ENCODE results near the gene PPP1CA.

PPP1CA gene

GRCh38 chr11:67416416-67417335 is 15.0 kb upstream of the PPP1CA start:
- no peaks in the 10 kb centered on the region for H3K9me3 Mint-ChIP-seq
- DNase-seq (no peak), ATAC-seq (replicated peaks) (no peak)
- H3K4me3 Mint-ChIP-seq: peak overlapping the region; percentile 70 to 81
- peak overlapping the region; percentile 75 for H3K27ac Mint-ChIP-seq
- peaks cover 60 to 88% of the 10 kb centered on the region in 2 donors for H3K4me1 Mint-ChIP-seq
- H3K27me3 Mint-ChIP-seq: no peaks in the 10 kb centered on the region
- no peaks in the 10 kb centered on the region for H3K36me3 Mint-ChIP-seq

GRCh38 chr11:67415501-67416304 is 14.0 kb upstream of the PPP1CA start, which contains the start of gene CARNS1:
Gene CARNS1, plus strand, starts transcription at chr11:67415678. Its CDS starts 522 bp downstream, at chr11:67416200.
- Mint-ChIP-seq H3K27ac (peak within 1 kb of the TSS; percentile 75), H3K4me3 (peak within 1 kb of the TSS; percentile 79 to 82), H3K36me3 (no peaks in the 10 kb centered on the region), H3K9me3 (no peaks in the 10 kb centered on the region), H3K4me1 (peaks cover 67 to 91% of the 10 kb centered on the region in 2 donors), H3K27me3 (no peaks in the 10 kb centered on the region)
- ATAC-seq (replicated peaks) (no peak), DNase-seq (no peak)

DNA sequence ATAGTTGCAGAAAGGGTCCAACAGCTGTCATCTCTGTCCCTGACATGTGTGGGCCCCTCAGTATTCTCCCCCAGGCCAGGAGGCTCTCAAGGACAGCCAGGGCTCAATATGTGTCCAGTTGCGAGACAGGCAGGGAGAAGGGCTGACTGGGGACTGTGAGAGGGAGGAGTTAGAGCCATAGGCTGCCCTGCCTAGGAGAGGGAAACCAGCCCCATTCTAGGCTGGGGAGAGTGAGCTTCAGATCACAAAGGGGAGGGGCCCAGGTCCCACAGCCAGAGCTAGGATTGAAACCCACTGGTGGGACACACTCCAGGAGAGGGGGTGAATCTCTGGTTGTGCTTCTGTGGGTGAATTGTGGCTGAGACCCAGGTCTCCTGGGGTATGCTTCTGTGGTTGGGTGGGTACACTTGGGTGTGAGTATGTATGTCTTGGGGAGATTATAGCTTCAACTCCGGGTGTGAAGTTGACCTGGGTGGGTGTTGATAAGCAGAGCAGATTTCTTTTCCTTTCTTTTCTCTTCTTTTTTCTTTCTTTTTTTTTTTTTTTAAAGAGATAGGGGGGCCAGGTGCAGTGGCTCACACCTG is 11.7 kb upstream of the PPP1CA start:
- Mint-ChIP-seq H3K27ac (peak overlapping the region; percentile 39), H3K4me3 (no peak overlapping the region), H3K9me3 (no peaks in the 10 kb centered on the region), H3K27me3 (no peaks in the 10 kb centered on the region), H3K4me1 (peaks cover 72 to 91% of the 10 kb centered on the region in 2 donors), H3K36me3 (peaks cover 8 to 10% of the 10 kb centered on the region in 2 donors)
- DNase-seq (no peak), ATAC-seq (replicated peaks) (no peak)

GRCh38 chr11:67412495-67413179 is 11.0 kb upstream of the PPP1CA start:
- peak overlapping the region; percentile 25 to 37 for H3K4me3 Mint-ChIP-seq

GRCh38 chr11:67411785-67412152 is 10.1 kb upstream of the PPP1CA start:
- H3K4me3 Mint-ChIP-seq: peak overlapping the region in 1 of 2 donors; percentile 39
- ATAC-seq (replicated peaks) (peak; percentile 43 to 55), DNase-seq (no peak)
- peaks cover 74 to 91% of the 10 kb centered on the region in 2 donors for H3K4me1 Mint-ChIP-seq
- peak overlapping the region; percentile 81 for H3K27ac Mint-ChIP-seq
- no peaks in the 10 kb centered on the region for H3K9me3 Mint-ChIP-seq
- H3K36me3 Mint-ChIP-seq: peaks cover 10 to 24% of the 10 kb centered on the region in 2 donors
- no peaks in the 10 kb centered on the region for H3K27me3 Mint-ChIP-seq

More at GRCh38 chr11:67412495-67413179, 11.0 kb upstream of the PPP1CA start:
- Mint-ChIP-seq H3K4me1 (peaks cover 73 to 91% of the 10 kb centered on the region in 2 donors), H3K9me3 (no peaks in the 10 kb centered on the region), H3K36me3 (peaks cover 10 to 16% of the 10 kb centered on the region in 2 donors), H3K27me3 (no peaks in the 10 kb centered on the region), H3K27ac (peak overlapping the region; percentile 39)
- ATAC-seq (replicated peaks) (peak in 1 of 2 donors; percentile 3), DNase-seq (no peak)

DNA sequence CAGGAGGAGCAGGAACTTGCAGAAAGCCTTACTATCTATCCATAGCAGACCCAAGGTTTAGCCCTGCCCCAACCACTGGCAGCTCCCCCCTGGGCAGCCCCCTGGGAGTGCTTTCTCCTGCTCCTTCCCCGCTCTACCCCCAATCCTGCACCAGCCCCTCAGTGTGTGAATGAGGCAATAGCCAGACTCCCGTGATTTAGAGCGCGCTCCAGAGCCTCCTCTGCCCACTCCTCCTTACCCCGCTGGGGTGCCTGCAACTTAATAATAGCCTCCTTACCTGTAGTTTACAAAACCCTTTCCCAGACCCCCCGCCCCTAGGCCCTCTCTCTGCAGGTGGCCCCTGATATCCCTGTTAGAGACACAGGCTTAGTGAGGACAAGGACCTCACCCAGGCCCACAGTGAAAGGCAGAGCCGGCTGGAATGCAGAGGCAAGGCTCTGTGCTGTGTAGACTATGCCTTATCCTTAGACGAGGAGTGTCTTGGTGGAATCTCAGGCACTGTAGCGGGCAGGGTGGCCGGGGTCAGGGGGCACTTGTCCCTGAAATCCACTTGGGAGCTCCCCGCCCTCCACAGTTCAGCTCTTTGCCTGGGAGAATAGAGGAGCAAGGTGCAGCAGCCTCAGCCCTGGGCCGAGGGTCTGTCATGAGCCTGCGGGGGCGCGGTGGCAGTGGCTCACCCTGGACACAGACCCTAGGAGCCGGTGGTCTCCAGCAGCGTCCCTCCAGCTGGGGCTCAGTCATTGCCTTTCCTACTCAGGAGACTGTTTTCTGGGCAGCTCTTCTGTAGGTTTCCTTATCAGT is 9.5 kb upstream of the PPP1CA start:
- no peaks in the 10 kb centered on the region for H3K9me3 Mint-ChIP-seq
- H3K36me3 Mint-ChIP-seq: peaks cover 13 to 29% of the 10 kb centered on the region in 2 donors
- peaks cover 74 to 91% of the 10 kb centered on the region in 2 donors for H3K4me1 Mint-ChIP-seq
- DNase-seq: no peak
- H3K27ac Mint-ChIP-seq: peak overlapping the region; percentile 81
- ATAC-seq (replicated peaks): no peak
- H3K27me3 Mint-ChIP-seq: no peaks in the 10 kb centered on the region
- H3K4me3 Mint-ChIP-seq: peak overlapping the region in 1 of 2 donors; percentile 39

GRCh38 chr11:67410369-67410831 is 8.7 kb upstream of the PPP1CA start:
- Mint-ChIP-seq H3K4me3 (peak overlapping the region; percentile 68 to 73), H3K27me3 (no peaks in the 10 kb centered on the region), H3K9me3 (no peaks in the 10 kb centered on the region), H3K27ac (peak overlapping the region; percentile 81), H3K36me3 (peaks cover 18 to 33% of the 10 kb centered on the region in 2 donors), H3K4me1 (peaks cover 78 to 95% of the 10 kb centered on the region in 2 donors)
- no peak for ATAC-seq (replicated peaks)
- no peak for DNase-seq

- peak overlapping the region; percentile 95 for H3K27ac Mint-ChIP-seq
- H3K9me3 Mint-ChIP-seq: no peaks in the 10 kb centered on the region
- DNase-seq: no peak
- H3K27me3 Mint-ChIP-seq: no peaks in the 10 kb centered on the region
- peaks cover 22 to 36% of the 10 kb centered on the region in 2 donors for H3K36me3 Mint-ChIP-seq
- peaks cover 78 to 96% of the 10 kb centered on the region in 2 donors for H3K4me1 Mint-ChIP-seq
- ATAC-seq (replicated peaks): peak; percentile 4 to 19
- peak overlapping the region; percentile 68 to 73 for H3K4me3 Mint-ChIP-seq
These were observed 8.2 kb upstream of the PPP1CA start for GRCh38 chr11:67409781-67410368.

DNA sequence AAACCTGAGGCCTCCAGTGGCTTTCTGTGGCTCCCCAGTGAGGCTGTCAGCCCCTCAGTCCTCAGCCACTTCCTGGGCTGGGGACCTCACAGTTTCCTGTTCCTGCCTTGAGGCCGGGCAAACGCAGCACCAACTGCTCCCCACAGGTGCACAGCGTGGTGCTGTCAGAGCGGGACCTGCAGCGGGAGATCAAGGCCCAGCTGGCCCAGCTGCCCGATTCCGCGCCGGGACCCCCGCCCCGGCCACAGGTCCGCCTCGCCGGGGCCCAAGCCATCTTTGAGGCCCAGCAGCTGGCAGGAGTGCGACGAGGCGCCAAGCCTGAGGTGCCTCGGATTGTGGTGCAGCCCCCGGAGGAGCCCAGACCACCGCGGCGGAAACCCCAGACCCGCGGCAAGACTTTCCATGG is 7.6 kb upstream of the PPP1CA start:
- no peaks in the 10 kb centered on the region for H3K27me3 Mint-ChIP-seq
- H3K4me1 Mint-ChIP-seq: peaks cover 83 to 99% of the 10 kb centered on the region in 2 donors
- ATAC-seq (replicated peaks): peak; percentile 49 to 69
- DNase-seq: no peak
- peaks cover 24 to 41% of the 10 kb centered on the region in 2 donors for H3K36me3 Mint-ChIP-seq
- no peaks in the 10 kb centered on the region for H3K9me3 Mint-ChIP-seq
- peak overlapping the region; percentile 41 to 68 for H3K4me3 Mint-ChIP-seq
- peak overlapping the region; percentile 93 for H3K27ac Mint-ChIP-seq

DNA sequence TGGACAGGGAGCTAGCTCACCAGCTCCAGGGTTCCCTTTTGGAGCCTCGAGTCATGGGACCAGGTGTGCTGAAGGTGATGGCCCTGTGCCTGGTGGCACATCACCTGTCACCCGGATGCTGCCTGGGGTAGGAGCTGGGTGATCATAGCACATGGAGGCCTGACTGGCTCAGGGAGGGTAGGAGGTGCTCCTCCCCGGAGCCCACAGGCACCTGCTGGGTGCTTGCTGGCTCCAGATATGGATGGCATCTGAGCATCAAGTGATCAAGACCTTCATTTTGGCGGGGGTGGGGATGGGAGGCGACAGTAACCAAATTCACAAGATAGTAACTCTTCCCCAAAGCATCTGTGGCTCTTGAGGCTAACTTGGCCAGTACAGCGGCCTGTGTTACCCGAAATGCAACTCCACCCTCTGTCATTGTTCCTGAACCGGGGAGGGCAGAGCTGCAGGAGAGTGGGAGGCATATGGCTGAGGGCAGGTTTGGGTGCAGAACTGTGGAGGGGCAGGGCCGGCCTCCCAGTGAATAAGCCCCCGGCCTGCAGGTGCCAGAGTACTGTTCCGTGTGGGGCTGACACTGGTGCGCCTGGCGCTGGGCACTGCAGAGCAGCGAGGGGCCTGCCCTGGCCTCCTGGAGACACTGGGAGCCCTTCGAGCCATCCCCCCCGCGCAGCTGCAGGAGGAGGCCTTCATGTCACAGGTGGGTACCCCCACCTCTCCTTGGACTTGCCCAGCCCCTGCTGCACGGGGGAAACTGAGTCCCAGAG is 7.0 kb upstream of the PPP1CA start:
- Mint-ChIP-seq H3K9me3 (no peaks in the 10 kb centered on the region), H3K27me3 (no peaks in the 10 kb centered on the region), H3K4me1 (peaks cover 85 to 99% of the 10 kb centered on the region in 2 donors), H3K4me3 (peak overlapping the region; percentile 41 to 68), H3K27ac (peak overlapping the region; percentile 93), H3K36me3 (peaks cover 27 to 41% of the 10 kb centered on the region in 2 donors)
- ATAC-seq (replicated peaks): no peak
- DNase-seq: no peak

DNA sequence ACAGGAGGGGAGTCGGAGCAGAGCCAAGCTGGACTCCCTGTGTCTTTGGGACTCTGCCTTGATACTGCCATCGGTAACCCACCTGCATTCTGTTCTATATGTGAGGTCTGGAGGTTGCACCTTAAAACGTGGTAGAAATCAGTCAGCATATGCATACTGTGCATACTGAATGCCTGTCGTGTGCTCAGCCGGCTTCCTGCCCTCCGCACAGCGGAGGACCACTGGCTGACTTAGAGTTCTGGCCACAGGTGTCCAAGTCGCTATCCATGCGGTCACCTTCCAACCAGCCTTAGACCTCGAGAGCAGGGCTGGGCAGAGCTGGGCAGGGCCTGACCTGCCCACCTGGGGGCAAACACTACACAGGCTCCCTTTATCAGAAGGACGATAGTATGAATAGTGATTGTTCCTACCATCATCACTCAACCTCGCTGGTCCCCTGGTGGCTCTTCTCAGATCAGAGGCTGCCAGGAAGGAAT is 6.1 kb upstream of the PPP1CA start:
- Mint-ChIP-seq H3K4me3 (peak overlapping the region in 1 of 2 donors; percentile 65), H3K36me3 (peaks cover 28 to 41% of the 10 kb centered on the region in 2 donors), H3K27me3 (no peaks in the 10 kb centered on the region), H3K4me1 (peaks cover 78 to 98% of the 10 kb centered on the region in 2 donors), H3K9me3 (no peaks in the 10 kb centered on the region), H3K27ac (peak overlapping the region; percentile 93)
- no peak for ATAC-seq (replicated peaks)
- DNase-seq: no peak
